ENCODE measurements around the gene GOLGA8G.
"Not testable (repeated sequence)": the region's sequence is repeated elsewhere in the genome, so short reads cannot be mapped to it uniquely, and the experiment has no call there.

The GOLGA8G gene, protein sequence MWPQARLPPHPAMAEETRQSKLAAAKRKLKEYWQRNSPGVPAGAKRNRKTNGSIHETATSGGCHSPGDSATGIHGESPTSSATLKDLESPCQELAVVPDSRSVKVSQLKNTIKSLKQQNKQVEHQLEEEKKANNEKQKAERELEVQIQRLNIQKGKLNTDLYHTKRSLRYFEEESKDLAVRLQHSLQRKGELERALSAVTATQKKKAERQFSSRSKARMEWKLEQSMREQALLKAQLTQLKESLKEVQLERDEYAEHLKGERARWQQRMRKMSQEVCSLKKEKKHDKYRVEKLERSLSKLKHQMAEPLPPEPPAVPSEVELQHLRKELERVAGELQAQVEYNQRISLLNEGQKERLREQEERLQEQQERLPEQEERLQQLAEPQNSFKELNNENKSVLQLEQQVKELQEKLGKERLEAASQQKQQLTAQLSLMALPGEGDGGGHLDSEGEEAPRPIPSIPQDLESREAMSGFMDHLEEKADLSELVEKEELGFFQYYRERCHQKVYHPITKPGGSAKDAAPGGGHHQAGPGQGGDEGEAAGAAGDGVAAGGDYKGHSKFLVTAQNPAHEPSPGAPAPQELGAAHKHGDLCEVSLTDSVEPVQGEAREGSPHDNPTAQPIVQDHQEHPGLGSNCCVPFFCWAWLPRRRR

GRCh38 chr15:28532954-28533353 lies at the start of gene GOLGA8G:
Gene GOLGA8G (minus strand): TSS chr15:28532971. CDS start chr15:28532909, 62 bp downstream.
- not testable (repeated sequence) for DNase-seq

- not testable (repeated sequence) for DNase-seq
These were observed 40.6 kb upstream of the GOLGA8G start for GRCh38 chr15:28573351-28573750.

- not testable (repeated sequence) for DNase-seq
These were observed 20.5 kb upstream of the GOLGA8G start, which contains the start of gene GOLGA6L25 for GRCh38 chr15:28553268-28553667. Gene GOLGA6L25 (plus strand): TSS chr15:28553568. CDS start chr15:28553629, 61 bp downstream.

DNA sequence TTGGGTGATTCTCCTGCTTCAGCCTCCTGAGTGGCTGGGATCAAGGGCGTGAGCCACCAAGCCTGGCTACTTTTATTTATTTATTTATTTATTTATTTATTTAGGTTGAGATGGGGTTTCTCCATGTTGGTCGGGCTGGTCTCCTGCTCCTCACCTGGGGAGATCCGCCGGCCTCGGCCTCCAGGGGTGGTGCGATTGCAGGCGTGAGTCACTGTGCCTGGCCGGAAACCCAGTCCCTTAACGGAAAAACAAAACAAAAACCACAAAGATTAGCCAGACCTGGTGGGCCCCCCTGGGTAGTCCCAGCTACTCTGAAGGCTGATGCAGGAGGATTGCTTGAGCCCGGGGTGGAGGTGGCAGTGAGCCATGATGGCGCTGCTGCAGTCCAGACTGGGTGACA lies 17.6 kb downstream of the GOLGA8G start:
- DNase-seq = not testable (repeated sequence)

DNA sequence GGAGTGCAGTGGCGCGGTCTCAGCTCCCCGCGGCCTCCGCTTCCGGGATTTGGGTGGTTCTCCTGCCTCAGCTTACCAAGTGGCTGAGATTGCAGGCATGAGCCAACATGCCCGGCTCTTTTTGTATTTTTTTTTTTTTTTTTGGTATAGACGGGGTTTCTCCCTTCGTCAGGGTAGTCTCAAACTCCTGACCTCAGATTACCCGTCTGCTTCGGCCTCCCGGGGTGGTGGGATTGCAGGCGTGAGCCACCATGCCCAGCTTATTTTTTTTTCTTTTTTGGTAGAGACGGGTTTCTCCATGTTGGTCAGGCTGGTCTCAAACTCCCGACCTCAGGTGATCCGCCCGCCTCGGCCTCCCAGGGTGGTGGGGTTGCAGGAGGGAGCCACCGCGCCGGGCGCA lies 18.6 kb downstream of the GOLGA8G start:
- not testable (repeated sequence) for DNase-seq

- not testable (repeated sequence) for DNase-seq
These were observed 24.4 kb downstream of the GOLGA8G start for GRCh38 chr15:28508217-28508889.

DNA sequence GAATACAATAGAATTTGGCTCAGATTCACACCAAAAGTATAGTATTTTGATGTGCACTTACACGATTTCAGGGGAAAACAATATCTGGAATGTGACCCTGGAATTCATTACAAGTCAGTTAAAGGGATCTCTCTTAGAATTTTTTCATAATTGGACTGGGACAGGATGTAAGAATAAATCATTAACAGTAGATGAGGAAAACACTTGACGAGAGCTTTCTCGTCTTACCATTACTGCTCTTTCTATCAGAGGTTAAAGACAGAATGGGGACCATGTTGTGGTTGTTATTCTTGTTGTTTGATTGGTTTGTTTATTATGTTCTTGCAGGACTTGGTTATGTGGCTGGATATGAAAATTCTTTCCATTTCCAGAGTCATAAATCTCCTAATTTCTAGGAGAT lies 51.4 kb downstream of the GOLGA8G start:
- DNase-seq = not testable (repeated sequence)

Measured in NCI-H82 (cell line).